Measurements from ENCODE around the gene MRPL54.

DNA sequence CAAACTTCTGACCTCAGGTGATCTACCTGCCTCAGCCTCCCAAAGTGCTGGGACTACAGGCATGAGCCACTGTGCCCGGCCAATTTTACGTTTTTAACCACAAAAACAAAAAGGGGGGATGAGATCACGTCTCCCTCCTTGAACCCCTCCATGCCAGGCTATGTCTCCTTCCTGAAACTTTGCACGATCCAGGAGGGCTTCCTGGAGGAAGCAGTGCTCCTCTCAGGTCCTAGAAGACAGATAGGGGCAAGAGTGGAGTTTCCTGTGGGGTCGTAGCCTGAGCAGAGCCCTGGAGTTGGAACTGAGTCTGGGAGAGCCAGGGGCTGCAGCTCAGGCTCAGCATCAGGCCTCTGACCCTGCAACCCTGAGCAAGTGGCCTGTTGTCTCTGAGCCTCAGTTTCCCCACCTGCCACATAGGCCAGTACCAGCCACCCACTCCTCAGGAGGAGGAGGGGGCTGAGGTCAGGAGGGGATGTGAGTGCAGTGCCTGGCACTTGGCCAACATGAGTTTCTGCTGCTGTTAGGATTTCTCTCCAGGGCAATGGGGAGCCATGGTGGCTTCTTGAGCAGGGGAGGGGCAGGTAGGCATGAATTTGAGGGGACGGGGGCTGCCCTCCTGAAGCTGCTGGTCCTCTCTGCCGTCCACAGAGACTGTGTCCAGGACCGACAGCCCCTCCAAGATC, 17.0 kb upstream of the MRPL54 start:
- TF ChIP-seq EZH2 (IDR thresholded peaks at IDR 0.05; ENCODE audit: borderline replicate concordance, low read length) = no peak
- TF ChIP-seq, protein P1, sequence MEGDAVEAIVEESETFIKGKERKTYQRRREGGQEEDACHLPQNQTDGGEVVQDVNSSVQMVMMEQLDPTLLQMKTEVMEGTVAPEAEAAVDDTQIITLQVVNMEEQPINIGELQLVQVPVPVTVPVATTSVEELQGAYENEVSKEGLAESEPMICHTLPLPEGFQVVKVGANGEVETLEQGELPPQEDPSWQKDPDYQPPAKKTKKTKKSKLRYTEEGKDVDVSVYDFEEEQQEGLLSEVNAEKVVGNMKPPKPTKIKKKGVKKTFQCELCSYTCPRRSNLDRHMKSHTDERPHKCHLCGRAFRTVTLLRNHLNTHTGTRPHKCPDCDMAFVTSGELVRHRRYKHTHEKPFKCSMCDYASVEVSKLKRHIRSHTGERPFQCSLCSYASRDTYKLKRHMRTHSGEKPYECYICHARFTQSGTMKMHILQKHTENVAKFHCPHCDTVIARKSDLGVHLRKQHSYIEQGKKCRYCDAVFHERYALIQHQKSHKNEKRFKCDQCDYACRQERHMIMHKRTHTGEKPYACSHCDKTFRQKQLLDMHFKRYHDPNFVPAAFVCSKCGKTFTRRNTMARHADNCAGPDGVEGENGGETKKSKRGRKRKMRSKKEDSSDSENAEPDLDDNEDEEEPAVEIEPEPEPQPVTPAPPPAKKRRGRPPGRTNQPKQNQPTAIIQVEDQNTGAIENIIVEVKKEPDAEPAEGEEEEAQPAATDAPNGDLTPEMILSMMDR (conservative IDR thresholded peaks at IDR 0.05 in 1 of 2, IDR thresholded peaks at IDR 0.05 in 1 of 2; ENCODE audit: extremely low read depth in 1 of 2, insufficient read depth in 1 of 2, low read depth in 1 of 2, low read length in 2 of 2) = no peak

Measured in mammary epithelial cell (primary cell).